Ovary (tissue), 9 donors: ENCODE results near the gene CCL7. TPM values are rescaled to one million over a fixed set of nuclear protein-coding genes. Genes with fewer than 3 reads are reported as not detected.

ENCODE experiments used
- DNase-seq, 5 donors: peaks; one replicate each; pipeline ENCODE4 v3.0.0-alpha.2; 2019 to 2020
- H3K27ac ChIP-seq, 2 donors: fragments of 200-600 bp; one replicate each; pipeline versions ENCODE4 v1.5.1 to v1.8.0; 2019 to 2022
- H3K27me3 ChIP-seq: fragments of 200-600 bp; one replicate; pipeline ENCODE4 v1.8.0; 2022
- H3K36me3 ChIP-seq: fragments of 200-600 bp; sonication (generic); one replicate; pipeline ENCODE4 v1.5.1; 2019
- H3K4me1 ChIP-seq: one replicate; pipeline ENCODE4 v1.8.1; 2013; ENCODE audit warnings: mild to moderate bottlenecking, moderate library complexity; ENCODE audit not compliant: insufficient read depth
- H3K4me3 ChIP-seq: fragments of 200-600 bp; sonication (generic); one replicate; pipeline ENCODE4 v1.5.1; 2017
- H3K9me3 ChIP-seq, 2 donors: fragments of 200-600 bp in 1 of 2; sonication (generic) in 1 of 2; one replicate each; pipeline versions ENCODE4 v1.5.1 to v1.8.1; 2013 to 2019; ENCODE audit warnings: mild to moderate bottlenecking in 1 of 2, moderate library complexity in 1 of 2
- EP300 ChIP-seq: sonication (generic); formaldehyde crosslinking; IDR thresholded peaks from one replicate; pipeline ENCODE4 v1.6.1; 2017; ENCODE audit warnings: antibody characterized with exemption
- POLR2A ChIP-seq: fragments of 450-650 bp; IDR thresholded peaks from one replicate; pipeline ENCODE4 v1.6.1; 2017; ENCODE audit warnings: antibody characterized with exemption, mild to moderate bottlenecking, moderate library complexity
- WGBS, 3 donors: extraction: QIAGEN DNeasy Blood & Tissue Kit in 1 of 3; methylation state at CpG; one replicate each; pipeline versions ENCODE4 v1.1.5 to v1.1.7; 2013 to 2017; 5-methylcytosine and 5-hydroxymethylcytosine counted together
- intact Hi-C, 4 donors: fragments of 100-400 bp; cut with DNase I; formaldehyde crosslinking; loops; one replicate each; pipeline versions ENCODE4 v1.11.0 to v1.15.1; 2022 to 2023
- polyA plus RNA-seq, 2 donors: library from polyadenylated mRNA; stranded (reverse); fragments of 200-250 nt in 1 of 2; fragments of 350-450 nt in 1 of 2; fragmentation: Illumina TruSeq in 1 of 2; extraction: RNeasy Lipid Tissue Mini Kit (QIAGEN cat#74804) in 1 of 2; gene quantifications; one replicate each; pipeline ENCODE4 v1.2.3, GENCODE V29; 2013 to 2014
- total RNA-seq, 7 donors: library from RNA; depleted of rRNA in 2 of 7; stranded (reverse); fragments of >200 nt in 2 of 7; fragmentation: NEBNext Ultra II Directional in 3 of 7; extraction: Animal tissue kit (Norgen Biotek cat#: 25700) in 3 of 7; gene quantifications; one replicate each; pipeline versions ENCODE4 v1.1.0 to v1.2.4, GENCODE V29; 2016 to 2023
- TF ChIP-seq, protein P1 (sequence below), 3 donors: fragments of 450-650 bp in 2 of 3; fragments of 200-600 bp in 1 of 3; IDR thresholded peaks; one replicate each; pipeline versions ENCODE4 v1.5.1 to v1.8.0; 2016 to 2022; ENCODE audit warnings: antibody characterized with exemption in 3 of 3, mild to moderate bottlenecking in 1 of 3
- donor health status: DM: no; HTN: no; CAD: no; lungs with moderate emphysema.
- donor health status: DM: no; HTN: no; CAD: no.
- donor health status: Bipolar disorder and iron deficiency.
- donor health status: DM: yes; HTN: yes; CAD: no.
- donor health status: DM: no; HTN: no; CAD: no.
- donor health status: DM: yes; HTN: yes; CAD: no.

The CCL7 gene
- total and polyA plus RNA-seq, 9 donors = 0.46 TPM; not detected in 8

DNA sequence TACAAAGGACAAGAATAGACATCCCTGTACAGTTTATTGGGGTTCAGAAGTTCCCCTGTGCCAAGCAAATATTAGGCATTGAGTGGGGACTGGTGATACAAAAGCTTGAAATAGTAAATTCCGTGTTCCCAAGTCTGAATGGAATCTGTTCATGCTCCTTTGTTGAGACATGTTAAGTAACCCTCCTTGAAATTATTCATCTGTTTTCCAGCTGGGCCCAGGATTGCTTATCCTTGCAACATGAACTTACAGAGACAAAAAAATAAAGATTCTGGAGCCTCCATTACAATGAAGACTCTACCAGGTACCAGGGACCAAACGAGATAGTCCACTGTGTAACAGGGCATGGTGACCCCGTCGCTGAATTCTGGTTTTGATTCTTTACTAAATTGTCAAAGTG, 43.1 kb downstream of the CCL7 start:
- H3K36me3 ChIP-seq = no peaks in the 10 kb centered on the region
- TF ChIP-seq, protein P1, sequence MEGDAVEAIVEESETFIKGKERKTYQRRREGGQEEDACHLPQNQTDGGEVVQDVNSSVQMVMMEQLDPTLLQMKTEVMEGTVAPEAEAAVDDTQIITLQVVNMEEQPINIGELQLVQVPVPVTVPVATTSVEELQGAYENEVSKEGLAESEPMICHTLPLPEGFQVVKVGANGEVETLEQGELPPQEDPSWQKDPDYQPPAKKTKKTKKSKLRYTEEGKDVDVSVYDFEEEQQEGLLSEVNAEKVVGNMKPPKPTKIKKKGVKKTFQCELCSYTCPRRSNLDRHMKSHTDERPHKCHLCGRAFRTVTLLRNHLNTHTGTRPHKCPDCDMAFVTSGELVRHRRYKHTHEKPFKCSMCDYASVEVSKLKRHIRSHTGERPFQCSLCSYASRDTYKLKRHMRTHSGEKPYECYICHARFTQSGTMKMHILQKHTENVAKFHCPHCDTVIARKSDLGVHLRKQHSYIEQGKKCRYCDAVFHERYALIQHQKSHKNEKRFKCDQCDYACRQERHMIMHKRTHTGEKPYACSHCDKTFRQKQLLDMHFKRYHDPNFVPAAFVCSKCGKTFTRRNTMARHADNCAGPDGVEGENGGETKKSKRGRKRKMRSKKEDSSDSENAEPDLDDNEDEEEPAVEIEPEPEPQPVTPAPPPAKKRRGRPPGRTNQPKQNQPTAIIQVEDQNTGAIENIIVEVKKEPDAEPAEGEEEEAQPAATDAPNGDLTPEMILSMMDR (IDR thresholded peaks at IDR 0.05) = no peak
- no peak for DNase-seq
- 64 to 70% (median 67%) methylated on average over 4 of the region's 4 CpGs for WGBS, 3 donors
- no peaks in the 10 kb centered on the region for H3K27me3 ChIP-seq
- no peaks in the 10 kb centered on the region for H3K4me1 ChIP-seq
- no peak overlapping the region for H3K4me3 ChIP-seq
- H3K27ac ChIP-seq = no peak overlapping the region
- intact Hi-C loops = no loop called here
- H3K9me3 ChIP-seq = no peaks in the 10 kb centered on the region

DNA sequence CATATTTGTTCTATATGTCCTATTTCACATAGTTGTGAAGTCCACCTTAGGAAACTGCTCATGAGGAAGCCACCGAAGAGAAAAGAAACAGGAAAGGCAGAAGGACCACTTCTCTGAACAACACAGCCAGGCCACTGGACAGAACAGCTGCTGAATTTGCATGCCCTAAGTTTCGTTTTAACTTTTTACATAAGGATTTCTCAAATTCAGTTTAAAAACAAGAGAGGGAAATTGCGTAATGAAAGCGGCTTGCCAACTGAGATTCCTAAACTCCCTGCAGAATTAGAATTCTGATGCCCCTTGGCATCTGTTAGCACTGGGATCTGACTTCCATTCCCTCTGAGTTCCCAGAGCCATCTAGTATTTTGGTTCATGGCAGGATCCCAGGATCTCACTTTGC, 44.3 kb downstream of the CCL7 start:
- peak in 1 of 5 donors; percentile 49 for DNase-seq
- TF ChIP-seq, protein P1 (IDR thresholded peaks at IDR 0.05) = no peak
- TF ChIP-seq EP300 = no peak
- no peak for TF ChIP-seq POLR2A
- WGBS, 3 donors = 10 to 21% (median 20%) methylated on average over 4 of the region's 4 CpGs
- no peak overlapping the region for H3K27ac ChIP-seq
- H3K4me3 ChIP-seq = no peak overlapping the region
- no peaks in the 10 kb centered on the region for H3K36me3 ChIP-seq
- H3K27me3 ChIP-seq = no peaks in the 10 kb centered on the region
- no peaks in the 10 kb centered on the region for H3K9me3 ChIP-seq
- intact Hi-C loops = no loop called here
- H3K4me1 ChIP-seq = no peaks in the 10 kb centered on the region

DNA sequence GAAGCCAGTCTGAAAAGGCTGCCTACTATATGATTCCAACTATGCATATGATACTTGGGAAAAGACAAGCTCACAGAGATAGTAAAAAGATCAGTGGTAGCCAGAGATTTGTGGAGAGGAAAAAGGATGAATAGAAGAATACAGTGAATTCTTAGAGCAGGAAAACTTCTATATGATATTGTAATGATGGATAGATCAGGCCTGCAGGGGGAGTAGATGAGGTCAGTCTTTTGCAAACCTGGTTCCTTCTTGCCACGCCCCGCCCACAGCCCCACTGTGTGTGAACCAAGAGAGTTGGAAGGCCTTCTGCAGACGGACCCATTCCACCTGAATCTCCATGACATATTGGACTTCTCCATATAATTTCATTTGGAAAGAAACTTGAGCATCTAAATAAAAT, 48.5 kb downstream of the CCL7 start:
- intact Hi-C loops = no loop called here
- TF ChIP-seq POLR2A = no peak
- TF ChIP-seq, protein P1 (IDR thresholded peaks at IDR 0.05) = no peak
- no peak for TF ChIP-seq EP300
- Histone ChIP-seq H3K27me3 (no peaks in the 10 kb centered on the region), H3K9me3 (no peaks in the 10 kb centered on the region), H3K4me3 (no peak overlapping the region), H3K27ac (no peak overlapping the region), H3K36me3 (no peaks in the 10 kb centered on the region), H3K4me1 (no peaks in the 10 kb centered on the region)
- DNase-seq = no peak
- WGBS, 3 donors = 61 to 78% (median 70%) methylated on average over 3 of the region's 3 CpGs

DNA sequence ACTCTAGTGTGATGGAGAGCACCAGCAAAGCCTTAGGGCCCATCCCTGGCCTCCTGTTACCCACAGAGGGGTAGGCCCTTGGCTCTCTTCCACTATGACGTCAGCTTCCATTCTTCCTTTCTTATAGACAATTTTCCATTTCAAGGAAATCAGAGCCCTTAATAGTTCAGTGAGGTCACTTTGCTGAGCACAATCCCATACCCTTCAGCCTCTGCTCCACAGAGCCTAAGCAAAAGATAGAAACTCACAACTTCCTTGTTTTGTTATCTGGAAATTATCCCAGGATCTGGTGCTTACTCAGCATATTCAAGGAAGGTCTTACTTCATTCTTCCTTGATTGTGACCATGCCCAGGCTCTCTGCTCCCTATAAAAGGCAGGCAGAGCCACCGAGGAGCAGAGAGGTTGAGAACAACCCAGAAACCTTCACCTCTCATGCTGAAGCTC, 49.0 kb downstream of the CCL7 start, which contains the start of gene CCL8:
TSS of gene CCL8 (plus strand) at position 397 of the 445 bp plus-strand sequence. CDS start 67 bp downstream, outside the sequence.
- intact Hi-C loops = no loop called here
- H3K9me3 ChIP-seq = no peaks in the 10 kb centered on the region
- H3K4me1 ChIP-seq = no peaks in the 10 kb centered on the region
- WGBS, 3 donors = 60 to 72% (median 69%) methylated on average over 2 of the region's 2 CpGs
- TF ChIP-seq POLR2A = no peak
- TF ChIP-seq, protein P1 (IDR thresholded peaks at IDR 0.05) = no peak
- TF ChIP-seq EP300 = no peak
- no peak for DNase-seq
- no peaks in the 10 kb centered on the region for H3K27me3 ChIP-seq
- no peak within 1 kb of the TSS for H3K27ac ChIP-seq
- H3K4me3 ChIP-seq = no peak within 1 kb of the TSS
- H3K36me3 ChIP-seq = no peaks in the 10 kb centered on the region

Other genes with a start within 250 kb of the CCL7 start
- 100 to 1,000 TPM in 1 of 7 donors, 10 to 100 TPM in 5, 1 to 10 TPM in 1; 5.0 to 156 (median 25.3) TPM for gene CCL2, start 14.9 kb upstream of the CCL7 start, total RNA-seq
- gene CCL2, start 14.9 kb upstream of the CCL7 start, polyA plus RNA-seq = 10 to 100 TPM; 35.1 to 50.9 TPM
- gene CCL11, start 15.5 kb downstream of the CCL7 start, total RNA-seq = not detected
- 1 to 10 TPM in 1 of 2 donors, under 1 TPM in 1; 0.35 to 2.0 TPM for gene CCL11, start 15.5 kb downstream of the CCL7 start, polyA plus RNA-seq
- 1 to 10 TPM in 2 of 7 donors, under 1 TPM in 3, not detected in 2; 0.15 to 1.6 (median 0.48) TPM for gene CCL8, start 49.2 kb downstream of the CCL7 start, total RNA-seq
- gene CCL8, start 49.2 kb downstream of the CCL7 start, polyA plus RNA-seq = 1 to 10 TPM in 1 of 2 donors, under 1 TPM in 1; 0.22 to 3.7 TPM
- gene CCL13, start 86.3 kb downstream of the CCL7 start, total RNA-seq = 1 to 10 TPM in 1 of 7 donors, under 1 TPM in 2, not detected in 4; 0.47 to 1.1 (median 0.57) TPM
- gene CCL13, start 86.3 kb downstream of the CCL7 start, polyA plus RNA-seq = 1 to 10 TPM in 1 of 2 donors, under 1 TPM in 1; 0.59 to 5.1 TPM
- not detected for gene CCL1, start 93.0 kb downstream of the CCL7 start, total RNA-seq
- gene CCL1, start 93.0 kb downstream of the CCL7 start, polyA plus RNA-seq = not detected